NCI-H1092 (cell line): Measurements from ENCODE around the gene TRIM49.
"Not testable (repeated sequence)": the region's sequence is repeated elsewhere in the genome, so short reads cannot be mapped to it uniquely, and the experiment has no call there.

Experiments
- DNase-seq: peaks from one replicate; lab custom pipeline; 2025; lab: John Stamatoyannopoulos, UW

TRIM49 gene

GRCh38 chr11:89808475-89808874, at the start of gene TRIM49:
TSS of gene TRIM49 (minus strand) at chr11:89808575. CDS start at chr11:89804469, 4,106 bp downstream.
- not testable (repeated sequence) for DNase-seq

GRCh38 chr11:89826694-89827093, 18.3 kb upstream of the TRIM49 start:
- DNase-seq = not testable (repeated sequence)

- DNase-seq = not testable (repeated sequence)
Observed at GRCh38 chr11:89820008-89820407, 11.6 kb upstream of the TRIM49 start.

GRCh38 chr11:89813535-89813934, 5.2 kb upstream of the TRIM49 start:
- DNase-seq = not testable (repeated sequence)

GRCh38 chr11:89787506-89788063, 20.8 kb downstream of the TRIM49 start:
- DNase-seq = not testable (repeated sequence)

GRCh38 chr11:89785726-89786125, 22.6 kb downstream of the TRIM49 start:
- not testable (repeated sequence) for DNase-seq

GRCh38 chr11:89750822-89751221, 57.6 kb downstream of the TRIM49 start:
- not testable (repeated sequence) for DNase-seq
